HG03108 (cell line): ENCODE measurements around the gene BTNL9.
"Not testable (repeated sequence)": the region's sequence is repeated elsewhere in the genome, so short reads cannot be mapped to it uniquely, and the experiment has no call there.

ENCODE experiments used
- ATAC-seq: cut with Tn5 transposase; IDR thresholded peaks from one replicate; pipeline ENCODE4 v1.9.1; 2021; ENCODE audit warnings: moderate library complexity; ENCODE audit not compliant: unreplicated experiment

BTNL9 gene

GRCh38 chr5:181042722-181043121 is 2.7 kb downstream of the BTNL9 start:
- ATAC-seq, result no peak

GRCh38 chr5:181043285-181044092 is 3.4 kb downstream of the BTNL9 start:
- ATAC-seq, result no peak

- ATAC-seq, result no peak
These were observed 4.1 kb downstream of the BTNL9 start for GRCh38 chr5:181044093-181044599.

GRCh38 chr5:181044662-181045305 is 4.7 kb downstream of the BTNL9 start:
- no peak for ATAC-seq

- ATAC-seq, result no peak
These were observed 5.2 kb downstream of the BTNL9 start for GRCh38 chr5:181045316-181045715.

DNA sequence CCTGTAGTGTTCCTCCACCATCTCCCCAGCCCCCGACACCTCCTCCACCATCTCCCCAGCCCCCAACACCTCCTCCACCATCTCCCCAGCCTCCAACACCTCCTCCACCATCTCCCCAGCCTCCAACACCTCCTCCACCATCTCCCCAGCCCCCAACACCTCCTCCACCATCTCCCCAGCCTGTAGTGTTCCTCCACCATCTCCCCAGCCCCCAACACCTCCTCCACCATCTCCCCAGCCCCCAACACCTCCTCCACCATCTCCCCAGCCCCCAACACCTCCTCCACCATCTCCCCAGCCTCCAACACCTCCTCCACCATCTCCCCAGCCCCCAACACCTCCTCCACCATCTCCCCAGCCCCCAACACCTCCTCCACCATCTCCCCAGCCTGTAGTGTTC is 5.8 kb downstream of the BTNL9 start:
- not testable (repeated sequence) for ATAC-seq

- ATAC-seq, result no peak
These were observed 7.2 kb downstream of the BTNL9 start for GRCh38 chr5:181047288-181047687.

- no peak for ATAC-seq
These were observed 7.9 kb downstream of the BTNL9 start for GRCh38 chr5:181047921-181048320.

DNA sequence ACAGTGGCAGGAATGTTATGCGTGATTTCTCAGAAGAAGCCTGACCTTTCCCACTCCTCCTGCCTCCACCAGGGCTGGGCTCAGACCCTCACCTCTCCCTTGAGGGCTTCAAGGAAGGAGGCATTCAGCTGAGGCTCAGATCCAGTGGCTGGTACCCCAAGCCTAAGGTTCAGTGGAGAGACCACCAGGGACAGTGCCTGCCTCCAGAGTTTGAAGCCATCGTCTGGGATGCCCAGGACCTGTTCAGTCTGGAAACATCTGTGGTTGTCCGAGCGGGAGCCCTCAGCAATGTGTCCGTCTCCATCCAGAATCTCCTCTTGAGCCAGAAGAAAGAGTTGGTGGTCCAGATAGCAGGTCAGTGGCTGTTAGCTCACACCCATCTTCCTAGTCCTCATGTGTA is 9.9 kb downstream of the BTNL9 start:
- ATAC-seq, result no peak

DNA sequence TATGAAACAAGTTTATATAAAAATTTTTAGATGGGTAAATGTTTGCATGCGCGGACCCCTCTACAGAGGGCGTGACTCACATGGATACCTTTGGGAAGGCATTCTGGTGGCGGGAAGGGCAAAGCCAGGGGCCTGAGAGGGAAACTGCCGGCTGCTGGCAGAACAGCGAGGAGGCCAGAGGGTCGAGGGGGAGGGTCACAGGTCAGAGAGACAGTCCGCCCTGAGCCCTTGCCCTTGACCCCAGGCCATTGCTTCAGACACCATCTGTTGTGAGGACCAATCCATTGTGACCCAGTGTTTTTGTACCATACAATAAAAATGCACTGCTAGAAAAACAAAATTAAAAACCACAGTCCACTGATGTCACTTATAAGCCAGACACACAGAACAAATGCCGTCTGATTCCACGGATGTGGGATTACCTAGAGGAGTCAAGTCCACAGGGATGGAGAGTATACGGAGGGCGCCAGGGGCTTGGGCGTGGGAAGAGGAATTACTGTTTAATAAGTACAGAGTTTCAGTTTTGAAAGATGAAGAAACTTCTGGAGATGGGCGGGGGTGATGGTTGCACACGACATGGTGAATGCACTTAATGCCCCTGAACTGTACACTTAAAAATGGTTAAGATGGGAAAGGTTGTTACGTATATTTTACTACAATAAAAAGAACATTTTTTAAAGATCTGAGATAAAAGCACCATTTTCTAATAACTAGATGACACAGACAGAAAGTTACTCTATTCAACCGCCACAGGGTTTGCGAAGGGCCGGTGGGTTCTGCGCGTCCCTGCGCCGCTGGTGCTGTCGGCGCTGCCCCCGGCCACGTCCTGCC is 12.0 kb downstream of the BTNL9 start:
- ATAC-seq, result no peak

- ATAC-seq, result no peak
These were observed 12.8 kb downstream of the BTNL9 start for GRCh38 chr5:181052672-181053487.

DNA sequence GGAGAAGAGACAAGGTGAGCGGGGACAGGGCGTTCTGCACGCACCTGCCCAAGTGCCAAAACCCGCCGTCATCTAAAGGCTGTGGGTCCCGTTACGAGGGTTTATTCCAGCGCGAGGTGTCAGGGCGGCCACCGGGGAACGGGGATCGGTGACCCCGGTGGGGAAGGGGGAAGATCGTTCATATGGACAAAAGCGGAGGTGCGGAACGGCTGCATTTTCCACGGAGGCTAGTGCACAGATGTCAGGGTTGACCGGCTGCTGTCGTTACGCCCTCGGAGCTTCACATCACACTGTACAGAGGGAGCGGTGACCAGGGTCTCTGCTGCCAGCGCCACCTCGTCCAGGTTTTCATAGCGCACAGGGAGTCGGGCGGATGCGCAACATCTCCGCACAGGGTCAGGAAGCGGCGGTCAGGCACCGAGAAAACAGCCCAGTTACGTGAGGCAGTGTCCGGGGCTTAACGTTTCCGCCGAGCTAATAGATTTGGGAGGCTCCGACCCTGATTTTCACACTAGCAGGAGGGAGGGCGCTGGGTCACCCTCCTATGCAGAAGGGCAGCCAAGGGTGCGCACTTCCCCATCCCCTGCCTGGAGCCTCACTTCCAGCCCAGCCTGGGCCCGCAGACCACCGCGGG is 13.5 kb downstream of the BTNL9 start:
- no peak for ATAC-seq

DNA sequence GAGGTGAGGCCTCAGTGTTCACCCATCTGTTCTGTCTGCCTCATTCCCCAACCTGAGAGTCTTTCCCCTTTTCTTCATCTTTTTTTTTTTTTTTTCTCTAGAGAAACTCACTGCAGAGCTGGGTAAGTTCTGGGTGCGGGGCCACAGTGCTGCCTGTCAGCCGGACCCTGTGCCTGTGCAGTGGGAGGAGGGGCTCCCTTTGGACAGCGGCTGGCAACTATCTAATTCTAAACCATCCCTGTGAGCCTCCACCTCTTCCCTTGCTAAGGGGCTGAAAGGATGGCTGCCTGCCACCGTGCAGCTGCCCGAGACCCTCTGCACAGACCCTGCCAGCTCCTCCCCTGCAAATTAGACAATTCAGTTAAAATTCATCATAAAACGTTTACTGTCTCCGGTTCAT is 14.1 kb downstream of the BTNL9 start:
- no peak for ATAC-seq

- no peak for ATAC-seq
These were observed 14.9 kb downstream of the BTNL9 start for GRCh38 chr5:181054871-181055459.

- no peak for ATAC-seq
These were observed 16.4 kb downstream of the BTNL9 start for GRCh38 chr5:181056431-181056830.

- no peak for ATAC-seq
These were observed 18.3 kb downstream of the BTNL9 start for GRCh38 chr5:181058321-181058720.

DNA sequence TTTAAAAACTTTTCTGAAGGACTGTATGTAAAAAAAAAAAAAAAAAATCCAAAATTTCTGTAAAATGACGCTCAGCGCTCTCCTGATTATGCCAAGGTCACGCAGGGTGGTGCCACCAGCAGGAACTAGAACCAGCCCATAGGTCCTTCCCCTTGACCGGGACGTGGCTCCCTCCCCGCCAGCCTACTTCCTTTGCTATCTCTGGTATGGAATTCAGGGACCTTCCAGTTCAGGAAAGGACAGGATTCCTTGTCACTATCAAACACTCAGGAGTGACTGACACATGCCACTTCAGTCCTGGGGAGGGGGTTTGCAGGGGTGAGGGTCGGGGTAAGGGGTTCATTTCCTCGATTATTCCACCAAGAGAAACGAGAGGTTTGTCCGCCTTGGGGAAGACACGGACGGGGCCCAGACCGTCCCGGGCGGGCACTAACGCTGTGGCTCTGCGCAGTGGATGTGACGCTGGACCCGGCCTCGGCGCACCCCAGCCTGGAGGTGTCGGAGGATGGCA is 18.8 kb downstream of the BTNL9 start:
- ATAC-seq, result no peak

DNA sequence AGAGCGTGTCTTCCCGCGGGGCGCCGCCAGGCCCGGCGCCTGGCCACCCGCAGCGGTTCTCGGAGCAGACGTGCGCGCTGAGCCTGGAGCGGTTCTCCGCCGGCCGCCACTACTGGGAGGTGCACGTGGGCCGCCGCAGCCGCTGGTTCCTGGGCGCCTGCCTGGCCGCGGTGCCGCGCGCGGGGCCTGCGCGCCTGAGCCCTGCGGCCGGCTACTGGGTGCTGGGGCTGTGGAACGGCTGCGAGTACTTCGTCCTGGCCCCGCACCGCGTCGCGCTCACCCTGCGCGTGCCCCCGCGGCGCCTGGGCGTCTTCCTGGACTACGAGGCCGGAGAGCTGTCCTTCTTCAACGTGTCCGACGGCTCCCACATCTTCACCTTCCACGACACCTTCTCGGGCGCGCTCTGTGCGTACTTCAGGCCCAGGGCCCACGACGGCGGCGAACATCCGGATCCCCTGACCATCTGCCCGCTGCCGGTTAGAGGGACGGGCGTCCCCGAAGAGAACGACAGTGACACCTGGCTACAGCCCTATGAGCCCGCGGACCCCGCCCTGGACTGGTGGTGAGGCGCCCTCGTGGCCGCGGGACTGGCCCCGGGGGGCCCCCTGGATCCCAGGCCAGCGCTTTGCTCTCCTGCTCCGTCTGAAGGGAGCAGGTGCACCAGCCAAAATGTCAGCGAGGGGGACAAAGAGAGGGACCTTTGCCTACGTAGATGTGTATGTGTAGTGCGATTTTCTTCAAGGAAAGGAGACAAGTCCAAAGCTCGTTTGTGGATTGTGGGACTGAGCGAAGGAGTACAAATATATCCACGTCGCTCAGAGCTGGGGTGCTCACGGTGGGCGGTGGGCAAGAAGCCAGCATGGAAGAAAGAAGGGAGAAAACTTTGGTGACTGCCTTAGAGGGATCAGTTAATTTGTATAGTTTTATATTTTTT is 19.5 kb downstream of the BTNL9 start:
- no peak for ATAC-seq

- no peak for ATAC-seq
These were observed 20.1 kb downstream of the BTNL9 start for GRCh38 chr5:181060231-181060590.
